GM12878 (cell line): ENCODE measurements around the gene CACNA2D1. TPM values are rescaled to one million over a fixed set of nuclear protein-coding genes. Genes with fewer than 3 reads are reported as not detected.

Experiments
- ATAC-seq: fragments of 200-7000 bp; cut with Tn5 transposase; 3 replicates; pipeline ENCODE4 v1.9.1; 2020; ENCODE audit warnings: mild to moderate bottlenecking, moderate library complexity
- BruUV-seq: library from RNA; stranded (reverse); fragments of 400-500 nt; replicated peaks from 2 replicates; lab custom pipeline; 2021; lab: Mats Ljungman, UMichigan
- CTCF ChIA-PET: fragments of 300-600 bp; sonication (Branson Sonifier 250); formaldehyde crosslinking; extraction: SDS; loops from one replicate; lab custom pipeline; 2021; ENCODE audit warnings: inconsistent platforms; lab: Yijun Ruan, JAX
- POLR2A ChIA-PET: fragments of 350-600 bp; formaldehyde crosslinking; extraction: SDS; loops from one replicate; lab custom pipeline; 2021; ENCODE audit warnings: inconsistent platforms; lab: Charles Lee
- RAD21 ChIA-PET: fragments of 300-600 bp; sonication (Branson Sonifier 250); formaldehyde crosslinking; loops from one replicate; lab custom pipeline; 2023; ENCODE audit warnings: antibody characterized with exemption; ENCODE audit not compliant: unreplicated experiment; lab: Charles Lee
- SMC1A ChIA-PET: fragments of 300-600 bp; sonication (Branson Sonifier 250); formaldehyde crosslinking; loops from one replicate; lab custom pipeline; 2023; ENCODE audit not compliant: unreplicated experiment, uncharacterized antibody; lab: Charles Lee
- DNase-seq: peaks from one replicate; pipeline ENCODE4 v3.0.0-alpha.2; 2011; ENCODE audit warnings: low read depth, low spot score
- FAIRE-seq: peaks from 3 replicates; lab custom pipeline; 2011; peaks lifted over from hg19 to GRCh38; lab: Jason Lieb, UNC
- H2AFZ ChIP-seq: 2 replicates; pipeline ENCODE4 v1.6.0; 2011; ENCODE audit warnings: low read depth, low read length, control low read depth; ENCODE audit not compliant: control insufficient read depth
- H3K27ac ChIP-seq: 2 replicates; pipeline ENCODE4 v1.5.1; 2011; ENCODE audit warnings: control low read depth; ENCODE audit not compliant: control insufficient read depth, insufficient read depth
- H3K27me3 ChIP-seq, 2 experiments: replicated peaks in 1 of 2; 2 replicates each; pipeline versions ENCODE4 v1.6.0 to v1.6.1; 2011; ENCODE audit warnings: low read length in 1 of 2; ENCODE audit not compliant: control insufficient read depth in 2 of 2, insufficient read depth in 2 of 2
- H3K36me3 ChIP-seq, 2 experiments: 2 replicates each; pipeline ENCODE4 v1.5.1; 2011; ENCODE audit warnings: low read length in 1 of 2; ENCODE audit not compliant: control insufficient read depth in 2 of 2, insufficient read depth in 2 of 2
- H3K4me1 ChIP-seq: 2 replicates; pipeline ENCODE4 v1.6.1; 2011; ENCODE audit warnings: mild to moderate bottlenecking, low read length, moderate library complexity, mixed read lengths; ENCODE audit not compliant: control insufficient read depth, insufficient read depth
- H3K4me2 ChIP-seq: 2 replicates; pipeline ENCODE4 v1.6.0; 2011; ENCODE audit warnings: control low read depth; ENCODE audit not compliant: control insufficient read depth, insufficient read depth
- H3K4me3 ChIP-seq: fragments of 200-600 bp; sonication (generic); 2 replicates; pipeline ENCODE4 v1.5.1; 2016
- H3K79me2 ChIP-seq: 2 replicates; pipeline ENCODE4 v1.6.0; 2011; ENCODE audit warnings: low read length; ENCODE audit not compliant: control insufficient read depth, insufficient read depth
- H3K9ac ChIP-seq: 2 replicates; pipeline ENCODE4 v1.8.0; 2011; ENCODE audit warnings: low read length, control low read depth, mixed read lengths; ENCODE audit not compliant: control insufficient read depth, insufficient read depth
- H3K9me3 ChIP-seq: replicated peaks from 3 replicates; pipeline ENCODE4 v1.5.1; 2011; ENCODE audit warnings: mild to moderate bottlenecking, low read length; ENCODE audit not compliant: control insufficient read depth, insufficient read depth
- H4K20me1 ChIP-seq: 2 replicates; pipeline ENCODE4 v1.6.0; 2011; ENCODE audit not compliant: control insufficient read depth, insufficient read depth
- RAD21 ChIP-seq: IDR thresholded peaks from 2 replicates; pipeline ENCODE4 v1.6.1; 2011; ENCODE audit warnings: mild to moderate bottlenecking, low read depth, low read length, moderate library complexity; ENCODE audit not compliant: insufficient read depth
- RCOR1 ChIP-seq: conservative IDR thresholded peaks from 2 replicates; pipeline ENCODE4 v1.6.1; 2012; ENCODE audit warnings: low read depth, low read length, improper control_type of control experiment
- SMC3 ChIP-seq: IDR thresholded peaks from 2 replicates; pipeline ENCODE4 v1.6.1; 2011; ENCODE audit warnings: low read length, improper control_type of control experiment, borderline replicate concordance
- ZNF622 ChIP-seq: fragments of 450-650 bp; IDR thresholded peaks from 2 replicates; pipeline ENCODE4 v1.6.1; 2017; ENCODE audit warnings: mild to moderate bottlenecking, inconsistent platforms
- WGBS: methylation state at CpG from one replicate; pipeline ENCODE4 v1.1.6; 2016; ENCODE audit warnings: low lambda C conversion rate; ENCODE audit not compliant: insufficient replicate concordance, insufficient coverage; ENCODE audit errors: missing lambda C conversion rate; 5-methylcytosine and 5-hydroxymethylcytosine counted together
- in situ Hi-C: fragments of 300-500 bp; cut with MboI; formaldehyde crosslinking; loops from 9 replicates; pipeline ENCODE4 v1.14.3; 2018; ENCODE audit warnings: mixed read lengths
- intact Hi-C: fragments of 100-400 bp; cut with micrococcal nuclease; formaldehyde crosslinking; loops from one replicate; pipeline ENCODE4 v1.14.2; 2022; ENCODE audit not compliant: unreplicated experiment
- polyA plus RNA-seq, 11 experiments: library from polyadenylated mRNA; depleted of rRNA in 4 of 11; unstranded in 6 of 11; stranded (reverse) in 5 of 11; fragments of >200 nt; fragmentation: Nextera tagmentation in 4 of 11; fragmentation: Illumina TruSeq in 1 of 11; extraction: Ambion mirVana in 4 of 11; extraction: Trizol in 1 of 11; gene quantifications; 1 replicate in 1 of 11; 2 replicates in 10 of 11; pipeline versions ENCODE4 v1.2.1 to v1.2.3, GENCODE V29; 2011 to 2016; ENCODE audit warnings: inconsistent platforms in 2 of 11, missing spikeins in 2 of 11, low read depth in 1 of 11
- total RNA-seq, 4 experiments: library from RNA; depleted of rRNA in 3 of 4; stranded (reverse); fragments of >200 nt in 3 of 4; fragmentation: Illumina TruSeq in 1 of 4; extraction: Trizol in 1 of 4; gene quantifications; 2 replicates each; pipeline versions ENCODE4 v1.2.1 to v1.2.3, GENCODE V29; 2013 to 2021
- TF ChIP-seq, protein P1 (sequence below): fragments of 450-650 bp; IDR thresholded peaks from 2 replicates; pipeline ENCODE4 v1.6.1; 2016; ENCODE audit warnings: mild to moderate bottlenecking
- TF ChIP-seq, protein P2 (sequence below), 3 experiments: IDR thresholded peaks in 2 of 3; conservative IDR thresholded peaks in 1 of 3; 2 replicates each; pipeline ENCODE4 v1.5.1; 2011; ENCODE audit warnings: low read depth in 3 of 3, low read length in 3 of 3, mild to moderate bottlenecking in 3 of 3, control low read depth in 2 of 3, moderate library complexity in 2 of 3, inconsistent platforms in 1 of 3, mixed read lengths in 1 of 3; ENCODE audit not compliant: control insufficient read depth in 2 of 3, insufficient read depth in 1 of 3; ENCODE audit errors: extremely low read depth in 1 of 3

The CACNA2D1 gene
- total and polyA plus RNA-seq, 10 of the 15 experiments (the other 5 are each of a cell fraction or from before 2014, with no cell fraction given), result 0.14 to 14.8 (median 0.97) TPM

DNA sequence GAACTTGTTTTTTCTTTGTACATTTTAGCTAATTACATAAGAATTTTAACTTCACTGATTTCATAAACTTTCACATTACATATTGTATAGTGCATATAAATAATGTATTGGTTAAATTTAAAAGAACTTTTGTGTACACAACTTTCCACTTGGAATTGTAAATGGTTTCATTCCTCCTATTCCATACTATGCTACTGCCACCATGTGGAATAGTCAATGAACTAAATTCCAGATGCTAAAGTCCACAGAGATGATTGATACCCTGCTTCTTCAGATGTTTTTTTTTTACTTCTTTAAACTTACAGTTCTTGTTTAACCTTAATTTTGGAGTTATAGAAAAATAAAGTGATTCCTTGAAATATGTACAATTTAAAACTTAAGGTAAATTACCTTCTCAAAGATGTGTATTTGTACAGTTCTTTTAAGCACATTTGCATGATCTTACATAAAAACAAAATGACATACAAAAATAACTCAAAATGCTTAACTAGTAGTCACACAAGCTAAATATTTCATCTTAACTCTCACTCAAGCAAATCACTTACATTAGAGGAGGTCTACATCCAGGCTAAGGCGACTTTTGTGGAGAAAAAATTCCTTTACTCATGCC is 426.1 kb downstream of the CACNA2D1 start:
- H2AFZ ChIP-seq, result no peak overlapping the region
- no peaks in the 10 kb centered on the region for H3K79me2 ChIP-seq
- CTCF ChIA-PET, result interaction anchor here (0.7 to 8.3 kb wide), 13 partner anchors 10 to 720 kb away, joined by 3 to 96 read pairs (median 3); no protein-coding TSS in a partner anchor
- BruUV-seq, result no TSS peak
- in situ Hi-C loops, result loop anchor here (5.0 kb wide), 1 partner anchor 515 kb away; no protein-coding TSS in a partner anchor
- H3K4me2 ChIP-seq, result no peak overlapping the region
- no peak for TF ChIP-seq RCOR1
- TF ChIP-seq SMC3, result peak; percentile 59; the same call in 1 of the 2 replicates
- TF ChIP-seq, protein P1, sequence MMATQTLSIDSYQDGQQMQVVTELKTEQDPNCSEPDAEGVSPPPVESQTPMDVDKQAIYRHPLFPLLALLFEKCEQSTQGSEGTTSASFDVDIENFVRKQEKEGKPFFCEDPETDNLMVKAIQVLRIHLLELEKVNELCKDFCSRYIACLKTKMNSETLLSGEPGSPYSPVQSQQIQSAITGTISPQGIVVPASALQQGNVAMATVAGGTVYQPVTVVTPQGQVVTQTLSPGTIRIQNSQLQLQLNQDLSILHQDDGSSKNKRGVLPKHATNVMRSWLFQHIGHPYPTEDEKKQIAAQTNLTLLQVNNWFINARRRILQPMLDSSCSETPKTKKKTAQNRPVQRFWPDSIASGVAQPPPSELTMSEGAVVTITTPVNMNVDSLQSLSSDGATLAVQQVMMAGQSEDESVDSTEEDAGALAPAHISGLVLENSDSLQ, result peak; percentile 29; the same call in 1 of the 2 replicates
- peak; percentile 71 for TF ChIP-seq RAD21
- no peak for TF ChIP-seq ZNF622
- TF ChIP-seq, protein P2, sequence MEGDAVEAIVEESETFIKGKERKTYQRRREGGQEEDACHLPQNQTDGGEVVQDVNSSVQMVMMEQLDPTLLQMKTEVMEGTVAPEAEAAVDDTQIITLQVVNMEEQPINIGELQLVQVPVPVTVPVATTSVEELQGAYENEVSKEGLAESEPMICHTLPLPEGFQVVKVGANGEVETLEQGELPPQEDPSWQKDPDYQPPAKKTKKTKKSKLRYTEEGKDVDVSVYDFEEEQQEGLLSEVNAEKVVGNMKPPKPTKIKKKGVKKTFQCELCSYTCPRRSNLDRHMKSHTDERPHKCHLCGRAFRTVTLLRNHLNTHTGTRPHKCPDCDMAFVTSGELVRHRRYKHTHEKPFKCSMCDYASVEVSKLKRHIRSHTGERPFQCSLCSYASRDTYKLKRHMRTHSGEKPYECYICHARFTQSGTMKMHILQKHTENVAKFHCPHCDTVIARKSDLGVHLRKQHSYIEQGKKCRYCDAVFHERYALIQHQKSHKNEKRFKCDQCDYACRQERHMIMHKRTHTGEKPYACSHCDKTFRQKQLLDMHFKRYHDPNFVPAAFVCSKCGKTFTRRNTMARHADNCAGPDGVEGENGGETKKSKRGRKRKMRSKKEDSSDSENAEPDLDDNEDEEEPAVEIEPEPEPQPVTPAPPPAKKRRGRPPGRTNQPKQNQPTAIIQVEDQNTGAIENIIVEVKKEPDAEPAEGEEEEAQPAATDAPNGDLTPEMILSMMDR (IDR thresholded peaks at IDR 0.05 in 2 of 3, conservative IDR thresholded peaks at IDR 0.05 in 1 of 3; ENCODE audit: control insufficient read depth in 2 of 3, extremely low read depth in 1 of 3, insufficient read depth in 1 of 3, low read depth in 3 of 3, low read length in 3 of 3), result peak; percentile 14 to 52 (median 28); a peak in 2 of 6 replicates
- FAIRE-seq (no peak), DNase-seq (no peak), ATAC-seq (0 out of 3 replicates have a peak, but pooled peaks have one; percentile 28)
- intact Hi-C loops, result loop anchor here (1.0 to 10.0 kb wide), 4 partner anchors 61 to 518 kb away; no protein-coding TSS in a partner anchor
- POLR2A ChIA-PET, result no interaction called here
- H3K36me3 ChIP-seq, result no peaks in the 10 kb centered on the region
- H3K4me3 ChIP-seq, result no peak overlapping the region
- SMC1A ChIA-PET, result interaction anchor here (0.7 to 8.5 kb wide), 10 partner anchors 8 to 706 kb away, joined by 3 to 89 read pairs (median 5); no protein-coding TSS in a partner anchor
- 0% methylated on average over 1 of the region's 1 CpG for WGBS
- H3K27me3 ChIP-seq, result no peaks in the 10 kb centered on the region; a peak in 1 of 4 replicates
- H4K20me1 ChIP-seq, result no peaks in the 10 kb centered on the region
- H3K9me3 ChIP-seq, result no peaks in the 10 kb centered on the region
- no peak overlapping the region for H3K27ac ChIP-seq
- no peak overlapping the region for H3K9ac ChIP-seq
- H3K4me1 ChIP-seq, result no peaks in the 10 kb centered on the region
- RAD21 ChIA-PET, result interaction anchor here (1.7 to 5.9 kb wide), 2 partner anchors 517 to 535 kb away, joined by 4 to 54 read pairs; no protein-coding TSS in a partner anchor
